HG02840 (cell line): ENCODE results near the gene ZNF236.
"Not testable (repeated sequence)": the region's sequence is repeated elsewhere in the genome, so short reads cannot be mapped to it uniquely, and the experiment has no call there.

ENCODE experiments used
- ATAC-seq: cut with Tn5 transposase; IDR thresholded peaks from one replicate; pipeline ENCODE4 v1.9.1; 2021; ENCODE audit warnings: mild to moderate bottlenecking, moderate library complexity, moderate number of reproducible peaks; ENCODE audit not compliant: unreplicated experiment, low FRiP score

The ZNF236 gene

GRCh38 chr18:76965555-76966151, 143.3 kb downstream of the ZNF236 start:
- not testable (repeated sequence) for ATAC-seq

- not testable (repeated sequence) for ATAC-seq
Measured at GRCh38 chr18:76967299-76967698, 144.9 kb downstream of the ZNF236 start.

- no peak for ATAC-seq
Measured at GRCh38 chr18:76967721-76968472, 145.5 kb downstream of the ZNF236 start.

DNA sequence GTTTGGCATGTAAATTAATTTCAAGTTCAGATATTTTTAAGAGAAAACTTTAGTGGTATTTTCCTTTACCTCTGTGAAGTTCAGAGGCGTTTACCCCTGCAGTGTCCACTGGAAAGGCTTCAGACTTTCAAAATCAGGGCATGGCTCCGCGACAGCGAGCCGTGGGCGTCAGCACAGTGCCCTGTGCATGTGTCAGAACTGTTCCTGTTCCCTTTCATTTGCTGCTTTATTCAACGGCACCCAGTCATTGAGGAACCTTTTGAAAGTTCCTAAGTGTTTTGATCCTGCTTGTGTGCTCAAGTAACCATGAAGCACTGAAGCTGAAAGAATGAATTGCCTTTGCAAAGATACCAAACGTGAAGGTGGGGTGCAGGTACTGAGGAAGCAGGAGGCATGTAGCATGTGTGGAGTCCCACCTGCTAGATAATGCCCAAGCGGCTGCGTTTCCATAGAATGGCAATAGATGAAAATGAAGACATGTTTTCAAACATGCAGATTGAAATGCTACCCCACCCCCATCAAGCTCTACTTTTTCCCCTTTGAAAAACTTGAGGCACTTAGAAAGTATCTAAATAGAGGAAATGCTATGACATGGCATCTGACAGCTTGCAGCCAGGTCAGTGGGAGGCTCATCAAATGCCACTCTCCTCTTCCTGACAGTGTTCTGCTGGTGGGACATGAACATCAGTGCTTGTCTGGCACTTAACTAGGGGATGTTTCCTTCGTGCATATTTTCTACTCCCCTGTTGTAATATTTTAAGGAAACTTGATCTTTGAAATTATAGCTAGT, 148.6 kb downstream of the ZNF236 start:
- ATAC-seq, result no peak

GRCh38 chr18:76972241-76972640, 149.9 kb downstream of the ZNF236 start:
- no peak for ATAC-seq

DNA sequence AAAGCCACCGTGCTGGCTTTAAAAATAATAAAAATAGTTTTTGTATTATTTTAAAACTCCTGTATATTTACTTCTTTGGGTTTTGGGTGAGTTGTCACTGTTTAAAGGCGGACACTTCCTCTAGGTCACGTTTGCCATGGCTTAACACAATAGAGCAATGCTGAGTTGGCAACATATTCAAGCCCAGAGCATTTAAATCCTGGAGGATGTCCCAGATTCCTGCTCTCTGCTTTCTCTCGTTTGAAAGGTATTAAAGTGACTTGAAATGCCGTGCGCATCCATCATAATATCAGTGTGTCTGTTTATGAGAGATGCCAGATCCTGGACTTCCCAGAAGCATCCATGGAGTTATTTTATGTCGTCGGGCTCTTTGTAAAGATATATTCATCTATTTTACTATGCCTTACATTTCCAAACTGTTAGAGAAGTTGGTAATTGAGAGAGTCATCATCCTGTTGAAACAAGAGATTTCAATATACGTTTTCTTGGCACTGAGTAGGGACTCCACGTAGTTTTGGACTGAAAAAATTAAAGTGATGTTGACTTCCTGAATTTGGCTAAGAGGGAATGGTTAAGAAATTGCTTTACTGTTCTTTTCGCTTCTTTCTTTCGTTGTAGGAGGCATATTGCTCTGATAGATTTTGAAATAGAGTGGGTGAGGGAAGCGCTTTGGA, 150.6 kb downstream of the ZNF236 start:
- ATAC-seq, result no peak

GRCh38 chr18:76973520-76974266, 151.3 kb downstream of the ZNF236 start:
- ATAC-seq, result no peak

DNA sequence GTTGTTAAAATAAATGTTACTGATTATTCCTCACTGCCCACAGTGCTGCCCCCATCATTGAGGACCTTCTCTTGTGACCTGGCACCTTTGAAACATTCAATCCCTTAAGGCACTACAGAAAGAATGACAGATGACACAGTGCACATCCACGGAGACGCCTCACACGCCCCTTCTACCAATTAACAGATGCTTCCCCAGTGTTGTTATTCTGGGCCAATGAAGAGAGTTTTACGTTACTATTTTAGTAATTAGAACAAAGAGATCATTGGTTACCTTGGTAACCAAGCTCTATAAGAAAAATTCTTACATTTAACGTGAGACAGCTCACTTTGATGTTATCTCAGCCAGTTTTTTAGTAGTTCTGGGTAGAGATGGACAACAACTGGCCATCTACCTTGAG, 152.0 kb downstream of the ZNF236 start:
- no peak for ATAC-seq

GRCh38 chr18:76975577-76976110, 153.3 kb downstream of the ZNF236 start:
- ATAC-seq, result no peak

GRCh38 chr18:76977108-76977621, 154.8 kb downstream of the ZNF236 start:
- no peak for ATAC-seq

DNA sequence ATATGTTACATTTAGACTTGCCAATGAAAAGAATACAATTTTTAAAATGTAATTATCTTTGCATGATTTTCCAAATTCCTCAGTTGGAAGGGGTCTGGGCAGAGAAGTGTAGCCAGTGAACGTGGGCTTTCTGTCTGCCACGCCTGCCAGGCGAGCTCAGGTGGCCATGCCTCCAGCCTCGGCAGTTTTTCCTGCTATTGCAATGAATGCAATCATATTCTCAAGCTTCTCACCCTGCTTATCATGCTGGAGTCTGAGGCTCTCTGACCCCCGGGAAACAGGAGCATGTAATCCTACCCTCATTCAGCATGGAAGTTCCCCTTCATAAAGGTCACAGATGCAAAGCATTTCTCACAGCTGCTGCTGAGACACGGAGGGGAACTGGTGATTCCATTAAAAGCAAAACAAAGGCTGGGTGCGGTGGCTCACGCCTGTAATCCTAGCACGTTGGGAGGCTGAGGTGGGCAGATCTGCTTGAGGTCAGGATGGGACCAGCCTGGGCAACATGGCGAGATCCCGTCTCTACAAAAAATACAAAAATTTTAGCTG, 155.4 kb downstream of the ZNF236 start:
- ATAC-seq, result no peak

GRCh38 chr18:76978616-76979015, 156.3 kb downstream of the ZNF236 start:
- ATAC-seq, result no peak

- ATAC-seq, result no peak
Measured at GRCh38 chr18:76979111-76979751, 156.9 kb downstream of the ZNF236 start.

- ATAC-seq, result no peak
Measured at GRCh38 chr18:76979906-76980305, 157.5 kb downstream of the ZNF236 start.

DNA sequence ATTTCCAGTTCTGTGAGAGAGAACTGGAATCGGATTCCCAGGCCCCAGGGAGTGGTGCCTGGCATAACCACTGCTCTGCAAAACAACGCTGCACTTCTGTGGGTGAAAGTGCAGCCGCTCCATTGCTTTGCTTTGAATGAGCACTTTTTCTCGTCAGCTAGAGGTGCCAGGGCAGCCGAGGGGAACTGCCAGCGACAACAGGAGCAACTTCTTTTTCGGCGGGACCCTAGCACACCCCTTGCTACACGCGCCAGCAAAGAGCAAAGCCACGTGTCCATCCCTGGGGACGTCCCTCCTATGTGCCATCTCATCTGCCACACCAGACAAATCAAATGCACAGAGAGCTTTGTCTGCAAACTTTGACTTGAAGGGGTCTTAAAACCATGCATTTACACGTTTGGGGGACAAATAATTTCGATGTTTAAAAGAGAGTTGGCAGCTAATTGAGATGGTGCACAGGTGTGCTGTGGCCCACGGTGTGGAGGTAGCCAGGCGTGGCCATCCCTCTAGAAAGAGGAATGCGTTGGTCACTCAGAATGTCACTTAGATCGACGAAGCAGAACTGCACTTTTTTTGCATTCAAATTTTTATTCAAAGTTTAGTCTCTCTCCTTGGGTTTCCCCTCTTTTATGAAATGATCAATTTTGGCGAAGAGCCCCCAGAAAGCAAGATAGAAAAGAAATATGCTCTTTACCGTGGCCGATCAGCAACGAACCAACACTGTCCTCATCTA, 158.5 kb downstream of the ZNF236 start:
- peak; percentile 32 for ATAC-seq

DNA sequence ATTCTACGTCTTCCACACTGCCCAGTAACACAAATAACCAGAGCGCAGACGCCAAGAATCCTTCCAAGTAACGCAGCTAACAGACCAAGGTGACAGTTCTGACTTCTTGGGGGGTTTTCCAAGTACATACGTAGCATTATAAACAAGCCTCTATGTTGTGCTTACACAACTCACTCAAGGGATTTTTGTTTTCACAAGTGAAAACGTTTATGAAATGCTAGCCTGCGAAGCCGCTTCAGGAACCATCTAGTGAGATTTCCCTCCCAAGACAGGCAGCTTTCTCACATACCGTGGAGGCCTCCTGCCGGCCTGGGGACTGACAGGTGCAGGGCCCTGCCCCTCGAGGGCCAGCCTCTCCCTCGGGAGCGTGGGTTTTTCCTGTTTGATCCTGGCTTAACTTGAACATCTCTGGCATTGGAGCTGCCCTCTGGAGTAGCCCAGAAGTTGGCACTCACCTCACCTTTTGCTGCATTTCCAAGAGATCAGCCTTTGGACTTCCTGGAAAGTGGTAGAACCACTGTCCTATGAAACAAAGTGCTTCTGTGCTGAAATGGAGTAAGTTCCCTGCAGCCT, 159.1 kb downstream of the ZNF236 start:
- peak; percentile 41 for ATAC-seq

DNA sequence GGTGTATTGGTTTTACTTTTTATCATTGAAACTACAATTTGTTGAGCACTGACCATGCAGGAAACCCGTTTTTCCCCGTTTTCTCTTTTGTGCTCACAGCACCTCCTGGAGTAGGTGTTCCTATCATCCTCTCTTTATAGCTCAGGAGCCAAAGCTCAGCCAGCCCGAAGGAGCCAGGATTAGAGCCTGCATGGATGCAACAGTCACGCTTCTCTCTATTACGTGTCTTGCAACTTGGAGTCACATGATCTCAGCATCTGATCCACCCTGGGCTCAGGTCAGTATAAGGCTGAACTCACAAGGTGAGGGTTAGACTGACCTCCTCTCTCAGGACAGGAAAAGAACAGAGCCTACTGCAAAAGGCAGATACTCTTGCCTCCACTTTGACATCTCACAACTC, 159.7 kb downstream of the ZNF236 start:
- ATAC-seq, result no peak
